IMR-90 (cell line): ENCODE data around the gene POMZP3.
"Not testable (repeated sequence)": the region's sequence is repeated elsewhere in the genome, so short reads cannot be mapped to it uniquely, and the experiment has no call there.

Experiments used
- BHLHE40 ChIP-seq: fragments of 150-350 bp; IDR thresholded peaks from 2 replicates; pipeline ENCODE4 v1.6.1; 2016; ENCODE audit warnings: mild to moderate bottlenecking, low read depth, low read length
- RAD21 ChIP-seq: IDR thresholded peaks from 2 replicates; pipeline ENCODE4 v1.6.1; 2012; ENCODE audit warnings: low read length, improper control_type of control experiment
- RFX5 ChIP-seq: IDR thresholded peaks from 2 replicates; pipeline ENCODE4 v1.8.0; 2012; ENCODE audit warnings: low read depth, mild to moderate bottlenecking, low read length, moderate library complexity
- TF ChIP-seq, protein P1 (sequence below): conservative IDR thresholded peaks from 2 replicates; pipeline ENCODE4 v1.5.1; 2012; ENCODE audit warnings: mild to moderate bottlenecking, low read depth, low read length, improper control_type of control experiment

GRCh38 chr7:76637061-76637691 is 10.1 kb upstream of the POMZP3 start:
- TF ChIP-seq, protein P1, sequence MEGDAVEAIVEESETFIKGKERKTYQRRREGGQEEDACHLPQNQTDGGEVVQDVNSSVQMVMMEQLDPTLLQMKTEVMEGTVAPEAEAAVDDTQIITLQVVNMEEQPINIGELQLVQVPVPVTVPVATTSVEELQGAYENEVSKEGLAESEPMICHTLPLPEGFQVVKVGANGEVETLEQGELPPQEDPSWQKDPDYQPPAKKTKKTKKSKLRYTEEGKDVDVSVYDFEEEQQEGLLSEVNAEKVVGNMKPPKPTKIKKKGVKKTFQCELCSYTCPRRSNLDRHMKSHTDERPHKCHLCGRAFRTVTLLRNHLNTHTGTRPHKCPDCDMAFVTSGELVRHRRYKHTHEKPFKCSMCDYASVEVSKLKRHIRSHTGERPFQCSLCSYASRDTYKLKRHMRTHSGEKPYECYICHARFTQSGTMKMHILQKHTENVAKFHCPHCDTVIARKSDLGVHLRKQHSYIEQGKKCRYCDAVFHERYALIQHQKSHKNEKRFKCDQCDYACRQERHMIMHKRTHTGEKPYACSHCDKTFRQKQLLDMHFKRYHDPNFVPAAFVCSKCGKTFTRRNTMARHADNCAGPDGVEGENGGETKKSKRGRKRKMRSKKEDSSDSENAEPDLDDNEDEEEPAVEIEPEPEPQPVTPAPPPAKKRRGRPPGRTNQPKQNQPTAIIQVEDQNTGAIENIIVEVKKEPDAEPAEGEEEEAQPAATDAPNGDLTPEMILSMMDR: peak; percentile 35; the same call in 1 of the 2 replicates
- TF ChIP-seq RAD21: peak; percentile 44
- TF ChIP-seq RFX5, BHLHE40: not testable (repeated sequence)
